ENCODE data around the gene DRAM2. TPM values are rescaled to one million over a fixed set of nuclear protein-coding genes. Genes with fewer than 3 reads are reported as not detected.

The DRAM2 gene
- total RNA-seq, 2 experiments from 2014 or later = 35.7 to 38.7 TPM

DNA sequence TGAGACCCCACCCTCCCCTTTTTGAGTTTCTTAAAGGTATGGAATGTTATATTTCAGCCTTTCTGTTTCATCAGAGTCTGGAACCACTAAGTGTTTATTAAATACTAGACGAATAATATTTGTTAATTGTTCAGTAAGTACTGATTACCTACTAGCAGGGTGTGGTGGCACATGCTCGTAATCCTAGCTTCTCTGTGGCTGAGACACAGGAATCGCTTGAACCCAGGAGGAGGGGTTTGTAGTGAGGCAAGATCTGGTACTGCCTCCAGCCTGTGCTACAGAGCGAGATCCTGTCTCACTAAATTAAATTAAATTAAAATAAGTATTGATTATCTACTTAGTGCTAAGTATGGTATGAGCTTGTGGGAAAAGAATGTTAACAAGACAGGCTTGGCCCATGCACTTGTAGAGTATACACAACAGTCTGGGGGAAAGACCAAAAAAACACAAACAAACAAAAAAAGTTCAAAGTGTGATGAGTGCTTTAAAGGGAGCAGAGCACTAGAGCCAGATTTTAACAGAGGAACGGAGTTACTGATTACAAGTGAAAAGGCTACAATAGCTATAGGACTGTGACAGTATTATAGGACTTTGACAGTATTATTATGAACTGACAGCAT, 2.6 kb upstream of the DRAM2 start:
- peak overlapping the region; percentile 30 for H3K27ac Mint-ChIP-seq
- H3K27me3 Mint-ChIP-seq = no peaks in the 10 kb centered on the region
- H3K4me1 Mint-ChIP-seq (ENCODE audit: low read depth) = peaks cover 80% of the 10 kb centered on the region
- CTCF ChIA-PET = interaction anchor here (0.9 to 1.4 kb wide), 2 partner anchors 73 to 305 kb away, joined by 3 read pairs; no protein-coding TSS in a partner anchor
- ATAC-seq (ENCODE audit: poor library complexity) (no peak), DNase-seq (no peak)
- H3K9me3 Mint-ChIP-seq = no peaks in the 10 kb centered on the region
- Histone ChIP-seq H3K9me3 (ENCODE audit: control insufficient read depth in 1 of 2, insufficient read depth in 1 of 2, low read length in 2 of 2) (no peaks in the 10 kb centered on the region), H3K36me3 (ENCODE audit: insufficient read depth, low read length) (peaks cover 6% of the 10 kb centered on the region), H3K4me3 (ENCODE audit: low read length) (no peak overlapping the region), H3K4me1 (ENCODE audit: insufficient read depth, low read length) (peaks cover 22% of the 10 kb centered on the region), H3K27ac (ENCODE audit: low read depth in 1 of 2, low read length in 2 of 2) (no peak overlapping the region), H3K27me3 (ENCODE audit: control insufficient read depth in 1 of 2, insufficient read depth in 2 of 2, low read length in 2 of 2) (no peaks in the 10 kb centered on the region)
- H3K36me3 Mint-ChIP-seq (ENCODE audit: low read depth) = peaks cover 57% of the 10 kb centered on the region
- H3K4me3 Mint-ChIP-seq = peak overlapping the region; percentile 100
- intact Hi-C loops (cut with DNase I, micrococcal nuclease) = loop anchor here (5.0 to 10.0 kb wide), 5 partner anchors 35 to 468 kb away; partner anchors contain the start of genes ATP5PB (in 1 of the 2), KCNA3 (in 1 of the 2) and WDR77 (in 1 of the 2)
- TF ChIP-seq, protein P1, sequence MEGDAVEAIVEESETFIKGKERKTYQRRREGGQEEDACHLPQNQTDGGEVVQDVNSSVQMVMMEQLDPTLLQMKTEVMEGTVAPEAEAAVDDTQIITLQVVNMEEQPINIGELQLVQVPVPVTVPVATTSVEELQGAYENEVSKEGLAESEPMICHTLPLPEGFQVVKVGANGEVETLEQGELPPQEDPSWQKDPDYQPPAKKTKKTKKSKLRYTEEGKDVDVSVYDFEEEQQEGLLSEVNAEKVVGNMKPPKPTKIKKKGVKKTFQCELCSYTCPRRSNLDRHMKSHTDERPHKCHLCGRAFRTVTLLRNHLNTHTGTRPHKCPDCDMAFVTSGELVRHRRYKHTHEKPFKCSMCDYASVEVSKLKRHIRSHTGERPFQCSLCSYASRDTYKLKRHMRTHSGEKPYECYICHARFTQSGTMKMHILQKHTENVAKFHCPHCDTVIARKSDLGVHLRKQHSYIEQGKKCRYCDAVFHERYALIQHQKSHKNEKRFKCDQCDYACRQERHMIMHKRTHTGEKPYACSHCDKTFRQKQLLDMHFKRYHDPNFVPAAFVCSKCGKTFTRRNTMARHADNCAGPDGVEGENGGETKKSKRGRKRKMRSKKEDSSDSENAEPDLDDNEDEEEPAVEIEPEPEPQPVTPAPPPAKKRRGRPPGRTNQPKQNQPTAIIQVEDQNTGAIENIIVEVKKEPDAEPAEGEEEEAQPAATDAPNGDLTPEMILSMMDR (IDR thresholded peaks at IDR 0.05) = no peak
- POLR2A ChIA-PET = interaction anchor here (0.6 kb wide), 1 partner anchor 74 kb away, joined by 3 read pairs; no protein-coding TSS in a partner anchor

GRCh38 chr1:111141245-111142220, 1.6 kb upstream of the DRAM2 start:
- Histone ChIP-seq H3K27me3 (ENCODE audit: control insufficient read depth in 1 of 2, insufficient read depth in 2 of 2, low read length in 2 of 2) (no peaks in the 10 kb centered on the region), H3K36me3 (ENCODE audit: insufficient read depth, low read length) (peaks cover 8% of the 10 kb centered on the region), H3K27ac (ENCODE audit: low read depth in 1 of 2, low read length in 2 of 2) (no peak overlapping the region), H3K4me1 (ENCODE audit: insufficient read depth, low read length) (peaks cover 22% of the 10 kb centered on the region), H3K9me3 (ENCODE audit: control insufficient read depth in 1 of 2, insufficient read depth in 1 of 2, low read length in 2 of 2) (no peaks in the 10 kb centered on the region), H3K4me3 (ENCODE audit: low read length) (peak overlapping the region; percentile 94)
- peak overlapping the region; percentile 100 for H3K4me3 Mint-ChIP-seq
- peaks cover 51% of the 10 kb centered on the region for H3K36me3 Mint-ChIP-seq (ENCODE audit: low read depth)
- TF ChIP-seq, protein P1 (IDR thresholded peaks at IDR 0.05) = no peak
- peak overlapping the region; percentile 90 for H3K27ac Mint-ChIP-seq
- ATAC-seq (ENCODE audit: poor library complexity) (no peak), DNase-seq (no peak)
- intact Hi-C loops (cut with DNase I, micrococcal nuclease) = loop anchor here (5.0 to 10.0 kb wide), 5 partner anchors 36 to 467 kb away; partner anchors contain the start of genes ATP5PB (in 1 of the 2), KCNA3 (in 1 of the 2) and WDR77 (in 1 of the 2)
- H3K9me3 Mint-ChIP-seq = no peaks in the 10 kb centered on the region
- ChIA-PET CTCF (interaction anchor here (0.9 to 1.4 kb wide), 3 partner anchors 74 to 306 kb away, joined by 3 read pairs; no protein-coding TSS in a partner anchor), POLR2A (interaction anchor here (0.6 to 3.2 kb wide), 3 partner anchors 20 to 75 kb away, joined by 3 to 28 read pairs (median 4); no protein-coding TSS in a partner anchor)
- no peaks in the 10 kb centered on the region for H3K27me3 Mint-ChIP-seq
- peaks cover 71% of the 10 kb centered on the region for H3K4me1 Mint-ChIP-seq (ENCODE audit: low read depth)

GRCh38 chr1:111140680-111140967, 731 bp upstream of the DRAM2 start:
- ChIA-PET POLR2A (interaction anchor here (0.6 to 3.2 kb wide), 8 partner anchors 30 to 78 kb away, joined by 3 to 28 read pairs (median 9); no protein-coding TSS in a partner anchor), CTCF (interaction anchor here (1.3 kb wide), 1 partner anchor 82 kb away, joined by 3 read pairs; no protein-coding TSS in a partner anchor)
- peaks cover 20% of the 10 kb centered on the region for H3K4me1 ChIP-seq (ENCODE audit: insufficient read depth, low read length)
- Mint-ChIP-seq H3K4me3 (peak overlapping the region; percentile 100), H3K27me3 (no peaks in the 10 kb centered on the region), H3K9me3 (no peaks in the 10 kb centered on the region), H3K27ac (peak overlapping the region; percentile 90), H3K4me1 (ENCODE audit: low read depth) (peaks cover 63% of the 10 kb centered on the region), H3K36me3 (ENCODE audit: low read depth) (peaks cover 50% of the 10 kb centered on the region)
- H3K36me3 ChIP-seq (ENCODE audit: insufficient read depth, low read length) = peaks cover 12% of the 10 kb centered on the region
- H3K4me3 ChIP-seq (ENCODE audit: low read length) = peak overlapping the region; percentile 94
- H3K27ac ChIP-seq (ENCODE audit: low read depth in 1 of 2, low read length in 2 of 2) = peak overlapping the region; percentile 67 to 91
- ATAC-seq (ENCODE audit: poor library complexity) (no peak), DNase-seq (no peak)
- no peaks in the 10 kb centered on the region for H3K9me3 ChIP-seq (ENCODE audit: control insufficient read depth in 1 of 2, insufficient read depth in 1 of 2, low read length in 2 of 2)
- TF ChIP-seq, protein P1 (IDR thresholded peaks at IDR 0.05) = no peak
- H3K27me3 ChIP-seq (ENCODE audit: control insufficient read depth in 1 of 2, insufficient read depth in 2 of 2, low read length in 2 of 2) = no peaks in the 10 kb centered on the region
- intact Hi-C loops (cut with DNase I, micrococcal nuclease) = loop anchor here (5.0 to 10.0 kb wide), 5 partner anchors 37 to 466 kb away; partner anchors contain the start of genes ATP5PB (in 1 of the 2), KCNA3 (in 1 of the 2) and WDR77 (in 1 of the 2)
